ENCODE data around the gene ELMOD3. TPM values are rescaled to one million over a fixed set of nuclear protein-coding genes. Genes with fewer than 3 reads are reported as not detected.
A peak's percentile ranks its signal among the peaks of the same experiment; 100 is the strongest.

Gene ELMOD3
- total RNA-seq, 2 donors from 2014 or later: 20.0 to 23.2 TPM

- peak; percentile 70 for ATAC-seq
- Mint-ChIP-seq H3K36me3 (ENCODE audit: low read depth) (peaks cover 2% of the 10 kb centered on the region), H3K27ac (peak overlapping the region; percentile 81), H3K4me3 (peak overlapping the region; percentile 25), H3K27me3 (no peaks in the 10 kb centered on the region), H3K4me1 (peaks cover 8% of the 10 kb centered on the region)
- no peaks in the 10 kb centered on the region for H3K9me3 ChIP-seq (ENCODE audit: control insufficient read depth, low read length, poor library complexity, severe bottlenecking)
- peak; percentile 39 to 72 (median 52) for DNase-seq
Observed at GRCh38 chr2:85390941-85391669, 36.5 kb downstream of the ELMOD3 start.

DNA sequence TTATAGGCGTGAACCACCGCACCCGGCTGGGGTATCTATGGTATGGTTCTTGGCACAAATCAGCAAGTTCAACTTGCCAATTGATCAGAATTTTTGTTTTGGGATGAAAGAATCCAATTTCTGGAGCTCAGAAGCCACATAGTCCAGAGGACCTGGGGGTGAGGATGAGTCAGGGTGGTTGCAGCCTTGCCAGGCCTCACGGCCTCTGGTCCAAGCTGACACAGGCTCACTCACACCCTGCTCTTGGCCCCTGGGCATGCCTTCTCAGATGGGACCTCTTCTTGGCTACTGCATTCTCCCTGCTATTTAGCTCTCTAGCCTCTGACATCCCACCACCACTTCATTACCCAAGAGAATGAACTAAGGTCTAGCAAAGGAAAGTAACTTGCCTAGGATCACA lies 39.3 kb downstream of the ELMOD3 start:
- Mint-ChIP-seq H3K4me3 (no peak overlapping the region), H3K27me3 (no peaks in the 10 kb centered on the region), H3K27ac (peak overlapping the region; percentile 24), H3K4me1 (peaks cover 8% of the 10 kb centered on the region), H3K36me3 (ENCODE audit: low read depth) (peaks cover 5% of the 10 kb centered on the region)
- DNase-seq: no peak
- H3K9me3 ChIP-seq (ENCODE audit: control insufficient read depth, low read length, poor library complexity, severe bottlenecking): no peaks in the 10 kb centered on the region
- ATAC-seq: no peak

DNA sequence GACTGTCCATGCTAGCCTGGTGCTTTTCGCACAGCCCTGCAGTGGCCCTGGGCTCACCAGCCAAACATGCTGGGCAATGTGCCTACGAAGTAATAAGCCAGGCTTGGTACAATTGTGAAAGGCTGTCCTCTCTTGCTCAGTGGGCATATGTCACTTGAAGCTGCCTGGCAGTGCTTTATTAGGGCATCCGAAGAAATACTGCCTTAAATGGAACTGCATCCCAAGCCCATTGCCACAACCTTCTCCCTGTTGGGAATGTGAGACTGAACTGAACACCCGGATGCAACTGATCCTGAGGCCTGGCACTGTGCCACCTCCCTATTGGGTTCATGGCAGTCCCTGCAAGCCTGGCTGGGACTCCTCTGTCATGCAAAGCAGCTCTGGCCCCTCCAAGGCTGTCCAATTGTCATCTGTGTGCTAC lies 39.7 kb downstream of the ELMOD3 start:
- no peaks in the 10 kb centered on the region for H3K9me3 ChIP-seq (ENCODE audit: control insufficient read depth, low read length, poor library complexity, severe bottlenecking)
- Mint-ChIP-seq H3K27me3 (no peaks in the 10 kb centered on the region), H3K4me3 (no peak overlapping the region), H3K36me3 (ENCODE audit: low read depth) (peaks cover 5% of the 10 kb centered on the region), H3K4me1 (peaks cover 10% of the 10 kb centered on the region), H3K27ac (peak overlapping the region; percentile 43)
- DNase-seq (no peak), ATAC-seq (no peak)

GRCh38 chr2:85394976-85395375 lies 40.4 kb downstream of the ELMOD3 start:
- no peak for ATAC-seq
- Mint-ChIP-seq H3K4me3 (no peak overlapping the region), H3K36me3 (ENCODE audit: low read depth) (peaks cover 5% of the 10 kb centered on the region), H3K4me1 (peaks cover 10% of the 10 kb centered on the region), H3K27ac (peak overlapping the region; percentile 43), H3K27me3 (no peaks in the 10 kb centered on the region)
- no peak for DNase-seq
- no peaks in the 10 kb centered on the region for H3K9me3 ChIP-seq (ENCODE audit: control insufficient read depth, low read length, poor library complexity, severe bottlenecking)

GRCh38 chr2:85395912-85396475 lies 41.4 kb downstream of the ELMOD3 start:
- H3K27ac Mint-ChIP-seq: no peak overlapping the region
- peaks cover 8% of the 10 kb centered on the region for H3K4me1 Mint-ChIP-seq
- H3K27me3 Mint-ChIP-seq: no peaks in the 10 kb centered on the region
- H3K4me3 Mint-ChIP-seq: no peak overlapping the region
- peaks cover 8% of the 10 kb centered on the region for H3K36me3 Mint-ChIP-seq (ENCODE audit: low read depth)
- no peaks in the 10 kb centered on the region for H3K9me3 ChIP-seq (ENCODE audit: control insufficient read depth, low read length, poor library complexity, severe bottlenecking)
- DNase-seq (no peak), ATAC-seq (no peak)

DNA sequence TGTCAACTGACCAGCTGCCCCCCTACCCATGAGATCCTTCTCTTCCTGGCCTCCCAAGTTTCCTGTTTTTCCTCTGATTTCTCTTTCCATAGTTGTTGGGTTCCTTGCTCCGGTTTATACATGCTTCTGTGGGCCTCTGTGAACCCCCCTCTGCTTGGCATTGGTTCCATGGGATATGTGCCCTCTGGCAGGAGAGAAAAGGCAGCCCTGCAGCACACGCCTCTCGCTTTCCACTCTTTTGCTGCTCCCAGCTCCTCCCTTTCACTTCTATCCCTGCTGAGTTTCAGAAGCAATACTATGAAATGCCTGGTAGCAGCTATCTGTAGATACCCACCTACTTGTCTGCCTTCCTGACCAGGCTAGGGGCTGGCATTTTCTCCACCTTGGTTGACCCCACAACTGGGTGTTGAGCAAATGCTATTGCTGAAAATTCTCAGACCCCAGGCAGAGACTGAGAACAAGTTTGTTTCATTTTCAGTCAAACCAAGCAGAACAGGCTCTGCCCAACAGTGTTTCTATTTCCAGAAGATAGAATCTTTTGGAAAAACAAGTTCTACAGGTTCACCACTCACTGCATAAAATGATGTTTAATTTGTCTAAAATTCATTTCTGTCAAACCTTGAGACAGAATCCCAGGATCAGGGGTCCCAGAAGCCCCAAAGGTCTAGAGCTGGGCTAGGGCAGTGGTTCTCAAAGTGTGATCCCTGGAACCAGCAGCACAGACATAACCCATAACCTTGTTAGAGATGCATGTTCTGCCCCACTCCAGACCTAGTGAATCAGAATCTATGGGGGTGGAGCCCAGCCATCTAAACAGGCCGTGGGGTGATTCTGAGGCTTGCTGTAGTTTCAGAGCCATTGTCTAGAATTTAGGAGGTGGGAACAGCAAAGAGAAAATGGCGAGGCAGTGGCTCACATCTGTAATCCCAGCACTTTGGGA lies 42.2 kb downstream of the ELMOD3 start:
- H3K27me3 Mint-ChIP-seq: no peaks in the 10 kb centered on the region

DNA sequence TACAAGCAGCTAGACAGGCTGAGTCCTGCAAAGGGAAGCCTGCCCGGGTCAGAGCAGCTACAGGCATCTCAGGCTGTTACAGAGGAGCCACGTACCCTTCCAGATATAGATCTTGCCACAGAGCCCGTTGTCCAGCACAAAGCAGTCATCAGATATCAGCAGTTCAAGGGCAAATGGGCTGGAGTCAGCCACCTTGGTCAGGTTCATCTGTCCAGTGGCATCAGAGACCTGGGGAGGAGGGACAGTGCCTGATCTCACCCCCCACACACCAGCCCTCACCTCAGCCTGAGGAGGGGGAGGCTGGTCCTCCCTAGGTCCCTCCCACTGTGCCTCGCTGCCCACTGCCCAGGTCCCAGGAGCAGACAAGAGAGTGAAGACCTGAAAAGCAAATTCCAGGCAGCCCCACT lies 43.4 kb downstream of the ELMOD3 start:
- H3K27ac Mint-ChIP-seq: peak overlapping the region; percentile 49

More for the DNA sequence above, 42.2 kb downstream of the ELMOD3 start:
- no peaks in the 10 kb centered on the region for H3K9me3 ChIP-seq (ENCODE audit: control insufficient read depth, low read length, poor library complexity, severe bottlenecking)
- no peak for DNase-seq
- Mint-ChIP-seq H3K4me3 (no peak overlapping the region), H3K27ac (peak overlapping the region; percentile 49), H3K4me1 (peaks cover 5% of the 10 kb centered on the region), H3K36me3 (ENCODE audit: low read depth) (peaks cover 8% of the 10 kb centered on the region)
- no peak for ATAC-seq

DNA sequence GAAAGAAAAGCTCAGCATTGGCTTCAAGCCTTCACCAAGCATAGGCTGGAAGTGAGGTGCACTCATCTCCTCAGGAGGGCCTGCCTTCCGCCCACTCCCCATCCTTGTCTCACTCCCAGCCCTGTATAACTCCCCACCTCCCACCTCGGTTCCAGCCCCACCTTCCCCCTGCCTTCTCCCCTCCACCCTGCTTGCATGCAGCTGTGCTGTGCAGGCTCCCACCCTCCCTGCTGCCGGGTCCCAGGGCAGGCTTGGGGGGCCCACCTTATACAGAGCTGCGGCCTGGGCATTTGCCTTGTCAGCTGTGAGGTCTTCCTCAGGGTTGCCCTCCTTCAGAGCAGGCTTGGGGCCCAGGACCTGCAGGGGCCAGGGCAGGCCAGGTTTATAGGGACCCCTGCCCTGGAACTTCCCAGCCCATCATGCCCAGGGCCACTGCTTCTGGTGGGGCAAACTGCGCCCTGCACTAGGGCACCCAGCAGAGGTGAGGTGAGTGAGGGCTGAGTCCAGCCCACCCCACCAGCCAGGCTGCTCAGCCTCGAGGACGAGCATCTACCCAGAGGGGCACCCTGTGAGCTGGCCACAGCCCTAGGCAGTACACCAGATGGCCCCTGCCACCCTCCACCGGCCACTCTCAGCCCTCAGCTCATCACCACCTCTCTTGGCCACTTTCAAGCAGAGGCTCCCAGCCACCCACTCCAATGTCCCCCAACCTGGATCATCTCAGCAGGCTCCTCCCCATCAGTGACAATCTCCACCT lies 44.0 kb downstream of the ELMOD3 start:
- H3K36me3 Mint-ChIP-seq (ENCODE audit: low read depth): peaks cover 8% of the 10 kb centered on the region
- ATAC-seq: no peak
- H3K9me3 ChIP-seq (ENCODE audit: control insufficient read depth, low read length, poor library complexity, severe bottlenecking): no peaks in the 10 kb centered on the region
- no peak overlapping the region for H3K27ac Mint-ChIP-seq
- peaks cover 5% of the 10 kb centered on the region for H3K4me1 Mint-ChIP-seq
- DNase-seq: no peak
- H3K27me3 Mint-ChIP-seq: no peaks in the 10 kb centered on the region
- no peak overlapping the region for H3K4me3 Mint-ChIP-seq

More for the DNA sequence above, 43.4 kb downstream of the ELMOD3 start:
- no peaks in the 10 kb centered on the region for H3K9me3 ChIP-seq (ENCODE audit: control insufficient read depth, low read length, poor library complexity, severe bottlenecking)
- no peak overlapping the region for H3K4me3 Mint-ChIP-seq
- H3K27me3 Mint-ChIP-seq: no peaks in the 10 kb centered on the region
- peaks cover 5% of the 10 kb centered on the region for H3K4me1 Mint-ChIP-seq
- no peak for ATAC-seq
- H3K36me3 Mint-ChIP-seq (ENCODE audit: low read depth): peaks cover 8% of the 10 kb centered on the region
- DNase-seq: no peak

DNA sequence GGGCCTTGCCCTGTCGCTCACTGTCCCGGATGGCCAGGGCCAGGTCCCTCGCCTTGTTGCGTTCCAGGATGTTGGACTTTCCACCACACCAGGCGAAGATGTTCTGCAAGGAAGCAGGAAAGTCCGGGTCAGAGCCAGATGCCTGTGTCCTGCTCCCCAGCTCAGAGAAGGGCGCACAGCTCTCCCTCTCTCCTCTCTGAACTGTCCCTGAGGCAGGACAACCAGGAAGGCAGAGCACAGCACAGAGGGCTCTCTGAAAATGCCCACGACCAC lies 44.5 kb downstream of the ELMOD3 start:
- H3K36me3 Mint-ChIP-seq (ENCODE audit: low read depth): peaks cover 8% of the 10 kb centered on the region
- H3K27me3 Mint-ChIP-seq: no peaks in the 10 kb centered on the region
- H3K4me3 Mint-ChIP-seq: no peak overlapping the region

DNA sequence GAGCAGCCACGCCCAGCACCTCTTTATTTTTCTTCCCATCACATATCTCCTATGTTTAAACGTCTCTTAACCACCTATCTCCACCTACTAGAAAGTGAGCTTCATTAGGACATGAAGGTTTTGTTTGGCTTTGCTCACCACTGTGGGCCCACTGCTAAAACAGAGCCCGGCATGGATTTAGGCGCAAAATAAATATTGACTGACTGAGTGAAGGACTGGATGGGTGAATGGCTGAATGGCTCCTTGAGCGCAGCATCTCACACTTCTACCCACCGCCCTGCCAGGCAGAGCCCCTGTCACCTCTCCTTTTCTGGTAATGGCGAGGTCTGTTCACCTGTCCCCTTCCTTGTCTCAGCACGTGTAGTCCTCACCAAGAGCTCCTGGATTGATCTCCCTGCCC lies 45.5 kb downstream of the ELMOD3 start:
- H3K27me3 Mint-ChIP-seq: no peaks in the 10 kb centered on the region
- H3K4me1 Mint-ChIP-seq: peaks cover 7% of the 10 kb centered on the region

More for the DNA sequence above, 44.5 kb downstream of the ELMOD3 start:
- Mint-ChIP-seq H3K4me1 (peaks cover 5% of the 10 kb centered on the region), H3K27ac (no peak overlapping the region)
- no peaks in the 10 kb centered on the region for H3K9me3 ChIP-seq (ENCODE audit: control insufficient read depth, low read length, poor library complexity, severe bottlenecking)
- DNase-seq (no peak), ATAC-seq (no peak)

GRCh38 chr2:85400541-85401463 lies 46.2 kb downstream of the ELMOD3 start:
- ATAC-seq: no peak
- peak overlapping the region; percentile 34 for H3K27ac Mint-ChIP-seq
- no peaks in the 10 kb centered on the region for H3K9me3 ChIP-seq (ENCODE audit: control insufficient read depth, low read length, poor library complexity, severe bottlenecking)
- H3K27me3 Mint-ChIP-seq: no peaks in the 10 kb centered on the region
- no peak for DNase-seq
- H3K36me3 Mint-ChIP-seq (ENCODE audit: low read depth): peaks cover 8% of the 10 kb centered on the region
- H3K4me1 Mint-ChIP-seq: peaks cover 14% of the 10 kb centered on the region
- H3K4me3 Mint-ChIP-seq: no peak overlapping the region

More for the DNA sequence above, 45.5 kb downstream of the ELMOD3 start:
- peaks cover 8% of the 10 kb centered on the region for H3K36me3 Mint-ChIP-seq (ENCODE audit: low read depth)
- H3K27ac Mint-ChIP-seq: no peak overlapping the region
- no peaks in the 10 kb centered on the region for H3K9me3 ChIP-seq (ENCODE audit: control insufficient read depth, low read length, poor library complexity, severe bottlenecking)
- no peak for ATAC-seq
- DNase-seq: no peak
- H3K4me3 Mint-ChIP-seq: no peak overlapping the region

GRCh38 chr2:85401464-85401805 lies 46.9 kb downstream of the ELMOD3 start:
- no peak for DNase-seq

More at GRCh38 chr2:85401464-85401805, 46.9 kb downstream of the ELMOD3 start:
- Mint-ChIP-seq H3K27ac (no peak overlapping the region), H3K4me3 (no peak overlapping the region), H3K27me3 (no peaks in the 10 kb centered on the region), H3K36me3 (ENCODE audit: low read depth) (peaks cover 7% of the 10 kb centered on the region), H3K4me1 (peaks cover 17% of the 10 kb centered on the region)
- no peak for ATAC-seq
- H3K9me3 ChIP-seq (ENCODE audit: control insufficient read depth, low read length, poor library complexity, severe bottlenecking): no peaks in the 10 kb centered on the region

Measured in T-helper 17 cell (primary cell).